K562 (cell line): ENCODE results near the gene SPINK8.

ENCODE experiments used
- ETV1 ChIP-seq: fragments of 450-650 bp; conservative IDR thresholded peaks from 2 replicates; pipeline ENCODE4 v1.6.1; 2016; ENCODE audit warnings: missing genetic modification characterization, control low read depth, low read depth, missing compliant biosample characterization
- KDM1A ChIP-seq, 2 experiments: fragments of 450-650 bp; IDR thresholded peaks; 2 replicates each; pipeline ENCODE4 v1.6.1; 2016; ENCODE audit warnings: mild to moderate bottlenecking in 2 of 2
- SMARCC2 ChIP-seq: fragments of 450-650 bp; IDR thresholded peaks from 2 replicates; pipeline ENCODE4 v1.6.1; 2017; ENCODE audit warnings: antibody characterized with exemption, moderate library complexity, mild to moderate bottlenecking, low read depth
- ZNF274 ChIP-seq: IDR thresholded peaks from 2 replicates; pipeline ENCODE4 v1.6.1; 2011; ENCODE audit warnings: low read depth, mild to moderate bottlenecking, low read length, moderate library complexity, borderline replicate concordance
- ZNF77 ChIP-seq: fragments of 250-450 bp; sonication (Bioruptor Pico); IDR thresholded peaks from 2 replicates; pipeline ENCODE4 v1.5.0; 2020
- TF ChIP-seq, protein P1 (sequence below): fragments of 250-450 bp; sonication (Bioruptor Pico); IDR thresholded peaks from 2 replicates; pipeline ENCODE4 v1.5.0; 2022; ENCODE audit warnings: mild to moderate bottlenecking
- TF ChIP-seq, protein P2 (sequence below): fragments of 250-450 bp; sonication (Bioruptor Pico); IDR thresholded peaks from 2 replicates; pipeline ENCODE4 v1.8.0; 2022; ENCODE audit warnings: inconsistent platforms
- TF ChIP-seq, protein P3 (sequence below), 3 experiments: IDR thresholded peaks in 2 of 3; conservative IDR thresholded peaks in 1 of 3; 2 replicates each; pipeline ENCODE4 v1.5.1; 2011 to 2012; ENCODE audit warnings: low read length in 3 of 3, mild to moderate bottlenecking in 3 of 3, control low read depth in 2 of 3, improper control_type of control experiment in 1 of 3, inconsistent platforms in 1 of 3, low read depth in 1 of 3, mixed read lengths in 1 of 3, moderate library complexity in 1 of 3; ENCODE audit not compliant: insufficient read depth in 2 of 3

DNA sequence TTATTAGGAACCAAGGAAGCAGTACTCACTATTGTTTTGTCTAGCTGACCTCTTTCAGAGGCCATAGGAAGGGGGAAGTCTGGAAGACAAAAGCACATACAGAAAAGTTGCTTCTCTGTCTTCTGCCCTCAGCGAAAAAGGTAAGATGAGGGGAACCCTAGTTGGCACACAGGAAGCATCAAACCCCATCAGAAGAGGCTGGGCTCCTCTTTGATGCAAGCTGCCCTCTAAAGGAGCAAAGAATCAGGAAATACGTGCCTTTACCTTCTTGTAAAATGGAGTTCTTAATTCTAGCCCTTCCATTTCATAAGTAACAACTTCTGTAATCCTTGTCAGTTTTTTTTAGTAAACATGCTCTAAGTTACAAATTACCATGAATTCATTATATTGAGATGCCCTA is 12.5 kb downstream of the SPINK8 start:
- TF ChIP-seq, protein P1, sequence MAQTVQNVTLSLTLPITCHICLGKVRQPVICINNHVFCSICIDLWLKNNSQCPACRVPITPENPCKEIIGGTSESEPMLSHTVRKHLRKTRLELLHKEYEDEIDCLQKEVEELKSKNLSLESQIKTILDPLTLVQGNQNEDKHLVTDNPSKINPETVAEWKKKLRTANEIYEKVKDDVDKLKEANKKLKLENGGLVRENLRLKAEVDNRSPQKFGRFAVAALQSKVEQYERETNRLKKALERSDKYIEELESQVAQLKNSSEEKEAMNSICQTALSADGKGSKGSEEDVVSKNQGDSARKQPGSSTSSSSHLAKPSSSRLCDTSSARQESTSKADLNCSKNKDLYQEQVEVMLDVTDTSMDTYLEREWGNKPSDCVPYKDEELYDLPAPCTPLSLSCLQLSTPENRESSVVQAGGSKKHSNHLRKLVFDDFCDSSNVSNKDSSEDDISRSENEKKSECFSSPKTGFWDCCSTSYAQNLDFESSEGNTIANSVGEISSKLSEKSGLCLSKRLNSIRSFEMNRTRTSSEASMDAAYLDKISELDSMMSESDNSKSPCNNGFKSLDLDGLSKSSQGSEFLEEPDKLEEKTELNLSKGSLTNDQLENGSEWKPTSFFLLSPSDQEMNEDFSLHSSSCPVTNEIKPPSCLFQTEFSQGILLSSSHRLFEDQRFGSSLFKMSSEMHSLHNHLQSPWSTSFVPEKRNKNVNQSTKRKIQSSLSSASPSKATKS (CRISPR knock-in tag) = no peak
- no peak for TF ChIP-seq ZNF274
- TF ChIP-seq SMARCC2 = no peak
- no peak for TF ChIP-seq ETV1 (tag)
- TF ChIP-seq, protein P2, sequence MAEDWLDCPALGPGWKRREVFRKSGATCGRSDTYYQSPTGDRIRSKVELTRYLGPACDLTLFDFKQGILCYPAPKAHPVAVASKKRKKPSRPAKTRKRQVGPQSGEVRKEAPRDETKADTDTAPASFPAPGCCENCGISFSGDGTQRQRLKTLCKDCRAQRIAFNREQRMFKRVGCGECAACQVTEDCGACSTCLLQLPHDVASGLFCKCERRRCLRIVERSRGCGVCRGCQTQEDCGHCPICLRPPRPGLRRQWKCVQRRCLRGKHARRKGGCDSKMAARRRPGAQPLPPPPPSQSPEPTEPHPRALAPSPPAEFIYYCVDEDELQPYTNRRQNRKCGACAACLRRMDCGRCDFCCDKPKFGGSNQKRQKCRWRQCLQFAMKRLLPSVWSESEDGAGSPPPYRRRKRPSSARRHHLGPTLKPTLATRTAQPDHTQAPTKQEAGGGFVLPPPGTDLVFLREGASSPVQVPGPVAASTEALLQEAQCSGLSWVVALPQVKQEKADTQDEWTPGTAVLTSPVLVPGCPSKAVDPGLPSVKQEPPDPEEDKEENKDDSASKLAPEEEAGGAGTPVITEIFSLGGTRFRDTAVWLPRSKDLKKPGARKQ (CRISPR knock-in tag) = no peak
- TF ChIP-seq, protein P3, sequence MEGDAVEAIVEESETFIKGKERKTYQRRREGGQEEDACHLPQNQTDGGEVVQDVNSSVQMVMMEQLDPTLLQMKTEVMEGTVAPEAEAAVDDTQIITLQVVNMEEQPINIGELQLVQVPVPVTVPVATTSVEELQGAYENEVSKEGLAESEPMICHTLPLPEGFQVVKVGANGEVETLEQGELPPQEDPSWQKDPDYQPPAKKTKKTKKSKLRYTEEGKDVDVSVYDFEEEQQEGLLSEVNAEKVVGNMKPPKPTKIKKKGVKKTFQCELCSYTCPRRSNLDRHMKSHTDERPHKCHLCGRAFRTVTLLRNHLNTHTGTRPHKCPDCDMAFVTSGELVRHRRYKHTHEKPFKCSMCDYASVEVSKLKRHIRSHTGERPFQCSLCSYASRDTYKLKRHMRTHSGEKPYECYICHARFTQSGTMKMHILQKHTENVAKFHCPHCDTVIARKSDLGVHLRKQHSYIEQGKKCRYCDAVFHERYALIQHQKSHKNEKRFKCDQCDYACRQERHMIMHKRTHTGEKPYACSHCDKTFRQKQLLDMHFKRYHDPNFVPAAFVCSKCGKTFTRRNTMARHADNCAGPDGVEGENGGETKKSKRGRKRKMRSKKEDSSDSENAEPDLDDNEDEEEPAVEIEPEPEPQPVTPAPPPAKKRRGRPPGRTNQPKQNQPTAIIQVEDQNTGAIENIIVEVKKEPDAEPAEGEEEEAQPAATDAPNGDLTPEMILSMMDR (IDR thresholded peaks at IDR 0.05 in 2 of 3, conservative IDR thresholded peaks at IDR 0.05 in 1 of 3; ENCODE audit: insufficient read depth in 2 of 3, low read depth in 1 of 3, low read length in 3 of 3) = no peak
- TF ChIP-seq ZNF77 (CRISPR knock-in tag) = no peak
- TF ChIP-seq KDM1A (IDR thresholded peaks at IDR 0.05) = no peak
